Measurements from ENCODE around the gene PTGIR. TPM values are rescaled to one million over a fixed set of nuclear protein-coding genes. Genes with fewer than 3 reads are reported as not detected.
A peak's percentile ranks its signal among the peaks of the same experiment; 100 is the strongest.

PTGIR gene
- total RNA-seq, 4 donors from 2014 or later: 9.0 to 21.9 (median 12.7) TPM

- WGBS, 2 donors: 67 to 78% methylated on average over 6 of the region's 6 CpGs
- Histone ChIP-seq H3K27ac (peak overlapping the region in 1 of 3 donors; percentile 28), H3K27me3 (no peaks in the 10 kb centered on the region), H3K9me3 (no peaks in the 10 kb centered on the region), H3K4me1 (peaks cover 11 to 28% of the 10 kb centered on the region in 2 donors), H3K36me3 (peaks cover 23 to 30% of the 10 kb centered on the region in 2 donors), H3K4me3 (replicated peaks in 1 of 3) (no peak overlapping the region)
- DNase-seq: no peak
- no peak for TF ChIP-seq CTCF (IDR thresholded peaks at IDR 0.05)
- TF ChIP-seq POLR2A (IDR thresholded peaks at IDR 0.05): no peak
- intact Hi-C loops (cut with DNase I): loop anchor here (10.0 kb wide), 1 partner anchor 123 kb away; no protein-coding TSS in a partner anchor
Measured at GRCh38 chr19:46611776-46612175, 13.1 kb downstream of the PTGIR start.

- Histone ChIP-seq H3K4me3 (replicated peaks in 1 of 3) (no peak overlapping the region), H3K9me3 (no peaks in the 10 kb centered on the region), H3K36me3 (peaks cover 23 to 32% of the 10 kb centered on the region in 2 donors), H3K4me1 (peaks cover 11 to 25% of the 10 kb centered on the region in 2 donors), H3K27ac (peak overlapping the region; percentile 28 to 61 (median 32)), H3K27me3 (no peaks in the 10 kb centered on the region)
- TF ChIP-seq CTCF (IDR thresholded peaks at IDR 0.05) (no peak), POLR2A (IDR thresholded peaks at IDR 0.05) (no peak)
- WGBS, 2 donors: 75 to 77% methylated on average over 17 of the region's 17 CpGs
- intact Hi-C loops (cut with DNase I): loop anchor here (10.0 kb wide), 1 partner anchor 124 kb away; no protein-coding TSS in a partner anchor
- DNase-seq: peak in 1 of 2 donors; percentile 23
Measured at GRCh38 chr19:46610851-46611770, 13.8 kb downstream of the PTGIR start.

GRCh38 chr19:46610413-46610775 lies 14.5 kb downstream of the PTGIR start:
- peak; percentile 83 to 88 for DNase-seq
- peaks cover 25 to 32% of the 10 kb centered on the region in 2 donors for H3K36me3 ChIP-seq
- no peaks in the 10 kb centered on the region for H3K9me3 ChIP-seq
- no peak for TF ChIP-seq CTCF (IDR thresholded peaks at IDR 0.05)
- TF ChIP-seq POLR2A (IDR thresholded peaks at IDR 0.05): no peak
- no peaks in the 10 kb centered on the region for H3K27me3 ChIP-seq
- 25 to 36% methylated on average over 5 of the region's 5 CpGs for WGBS, 2 donors
- no peak overlapping the region for H3K4me3 ChIP-seq (replicated peaks in 1 of 3)
- peak overlapping the region; percentile 28 to 61 (median 32) for H3K27ac ChIP-seq
- H3K4me1 ChIP-seq: peaks cover 14 to 33% of the 10 kb centered on the region in 2 donors
- intact Hi-C loops (cut with DNase I): loop anchor here (10.0 kb wide), 1 partner anchor 124 kb away; no protein-coding TSS in a partner anchor

GRCh38 chr19:46609511-46610412 lies 15.1 kb downstream of the PTGIR start:
- Histone ChIP-seq H3K4me1 (peaks cover 20 to 39% of the 10 kb centered on the region in 2 donors), H3K36me3 (peaks cover 25 to 32% of the 10 kb centered on the region in 2 donors), H3K27me3 (no peaks in the 10 kb centered on the region), H3K4me3 (replicated peaks in 1 of 3) (no peak overlapping the region), H3K9me3 (no peaks in the 10 kb centered on the region), H3K27ac (no peak overlapping the region)
- intact Hi-C loops (cut with DNase I): loop anchor here (10.0 kb wide), 1 partner anchor 125 kb away; no protein-coding TSS in a partner anchor
- peak; percentile 60 to 72 for DNase-seq
- WGBS, 2 donors: 60 to 72% methylated on average over 30 of the region's 30 CpGs
- no peak for TF ChIP-seq POLR2A (IDR thresholded peaks at IDR 0.05)
- TF ChIP-seq CTCF (IDR thresholded peaks at IDR 0.05): no peak
